HUES48 (cell line): Measurements from ENCODE around the gene R3HCC1L.

Source experiments
- H3K27ac ChIP-seq: one replicate; pipeline ENCODE4 v1.7.0; 2013; ENCODE audit warnings: low read depth, low read length, inconsistent platforms
- H3K27me3 ChIP-seq: 2 replicates; pipeline ENCODE4 v1.6.1; 2013; ENCODE audit warnings: mild to moderate bottlenecking, low read length; ENCODE audit not compliant: control insufficient read depth, insufficient read depth
- H3K36me3 ChIP-seq: 2 replicates; pipeline ENCODE4 v1.6.1; 2013; ENCODE audit warnings: low read length; ENCODE audit not compliant: control insufficient read depth, insufficient read depth
- H3K4me1 ChIP-seq: 2 replicates; pipeline ENCODE4 v1.6.1; 2013; ENCODE audit warnings: mild to moderate bottlenecking, low read length; ENCODE audit not compliant: control insufficient read depth, insufficient read depth
- H3K4me3 ChIP-seq: 2 replicates; pipeline ENCODE4 v1.5.1; 2013; ENCODE audit warnings: mild to moderate bottlenecking, low read depth, low read length
- H3K9ac ChIP-seq: 2 replicates; pipeline ENCODE4 v1.6.1; 2013; ENCODE audit warnings: mild to moderate bottlenecking, low read depth, low read length, moderate library complexity
- H3K9me3 ChIP-seq: 2 replicates; pipeline ENCODE4 v1.6.1; 2013; ENCODE audit warnings: low read length; ENCODE audit not compliant: control insufficient read depth, insufficient read depth

R3HCC1L gene

GRCh38 chr10:98134431-98135221 is at the start of gene R3HCC1L:
R3HCC1L (plus strand) TSS chr10:98134657; CDS start chr10:98208115, 73,458 bp downstream.
- Histone ChIP-seq H3K9me3 (no peaks in the 10 kb centered on the region), H3K36me3 (no peaks in the 10 kb centered on the region), H3K9ac (peak within 1 kb of the TSS; percentile 73), H3K27ac (peak within 1 kb of the TSS; percentile 93), H3K27me3 (no peaks in the 10 kb centered on the region), H3K4me1 (no peaks in the 10 kb centered on the region), H3K4me3 (peak within 1 kb of the TSS; percentile 89)

GRCh38 chr10:98085238-98085637 is 49.2 kb upstream of the R3HCC1L start:
- no peaks in the 10 kb centered on the region for H3K4me1 ChIP-seq
- no peak overlapping the region for H3K27ac ChIP-seq
- H3K4me3 ChIP-seq, result no peak overlapping the region
- no peaks in the 10 kb centered on the region for H3K9me3 ChIP-seq
- no peaks in the 10 kb centered on the region for H3K36me3 ChIP-seq
- no peak overlapping the region for H3K9ac ChIP-seq
- no peaks in the 10 kb centered on the region for H3K27me3 ChIP-seq

- Histone ChIP-seq H3K4me3 (no peak overlapping the region), H3K9me3 (no peaks in the 10 kb centered on the region), H3K27ac (no peak overlapping the region), H3K9ac (no peak overlapping the region), H3K4me1 (no peaks in the 10 kb centered on the region), H3K27me3 (no peaks in the 10 kb centered on the region), H3K36me3 (no peaks in the 10 kb centered on the region)
Measured at GRCh38 chr10:98086837-98087708, 47.4 kb upstream of the R3HCC1L start.

GRCh38 chr10:98088186-98088971 is 46.1 kb upstream of the R3HCC1L start:
- Histone ChIP-seq H3K36me3 (no peaks in the 10 kb centered on the region), H3K27me3 (no peaks in the 10 kb centered on the region), H3K27ac (no peak overlapping the region), H3K9ac (no peak overlapping the region), H3K4me3 (no peak overlapping the region), H3K4me1 (no peaks in the 10 kb centered on the region), H3K9me3 (no peaks in the 10 kb centered on the region)

- Histone ChIP-seq H3K36me3 (no peaks in the 10 kb centered on the region), H3K9ac (no peak overlapping the region), H3K27ac (no peak overlapping the region), H3K9me3 (no peaks in the 10 kb centered on the region), H3K27me3 (no peaks in the 10 kb centered on the region), H3K4me3 (no peak overlapping the region), H3K4me1 (no peaks in the 10 kb centered on the region)
Measured at GRCh38 chr10:98090822-98091221, 43.6 kb upstream of the R3HCC1L start.

GRCh38 chr10:98096316-98096715 is 38.1 kb upstream of the R3HCC1L start:
- Histone ChIP-seq H3K27me3 (no peaks in the 10 kb centered on the region), H3K4me3 (no peak overlapping the region), H3K9me3 (no peaks in the 10 kb centered on the region), H3K36me3 (no peaks in the 10 kb centered on the region), H3K4me1 (peaks cover 10% of the 10 kb centered on the region; the same call in 1 of the 2 replicates), H3K9ac (no peak overlapping the region), H3K27ac (no peak overlapping the region)

GRCh38 chr10:98096731-98097130 is 37.7 kb upstream of the R3HCC1L start:
- no peak overlapping the region for H3K4me3 ChIP-seq
- peaks cover 10% of the 10 kb centered on the region; the same call in 1 of the 2 replicates for H3K4me1 ChIP-seq
- no peak overlapping the region for H3K9ac ChIP-seq
- H3K27me3 ChIP-seq, result no peaks in the 10 kb centered on the region
- H3K27ac ChIP-seq, result no peak overlapping the region
- no peaks in the 10 kb centered on the region for H3K9me3 ChIP-seq
- H3K36me3 ChIP-seq, result no peaks in the 10 kb centered on the region

- H3K9ac ChIP-seq, result no peak overlapping the region
- H3K27ac ChIP-seq, result no peak overlapping the region
- H3K4me3 ChIP-seq, result no peak overlapping the region
- H3K9me3 ChIP-seq, result no peaks in the 10 kb centered on the region
- H3K4me1 ChIP-seq, result peaks cover 10% of the 10 kb centered on the region; the same call in 1 of the 2 replicates
- no peaks in the 10 kb centered on the region for H3K36me3 ChIP-seq
- no peaks in the 10 kb centered on the region for H3K27me3 ChIP-seq
Measured at GRCh38 chr10:98097175-98097574, 37.3 kb upstream of the R3HCC1L start.

GRCh38 chr10:98097616-98098015 is 36.8 kb upstream of the R3HCC1L start:
- Histone ChIP-seq H3K4me1 (peaks cover 10% of the 10 kb centered on the region; the same call in 1 of the 2 replicates), H3K36me3 (no peaks in the 10 kb centered on the region), H3K9ac (no peak overlapping the region), H3K9me3 (no peaks in the 10 kb centered on the region), H3K27ac (no peak overlapping the region), H3K27me3 (no peaks in the 10 kb centered on the region), H3K4me3 (no peak overlapping the region)

GRCh38 chr10:98098247-98098646 is 36.2 kb upstream of the R3HCC1L start:
- Histone ChIP-seq H3K36me3 (no peaks in the 10 kb centered on the region), H3K4me1 (peaks cover 10% of the 10 kb centered on the region; the same call in 1 of the 2 replicates), H3K27me3 (no peaks in the 10 kb centered on the region), H3K9ac (no peak overlapping the region), H3K9me3 (no peaks in the 10 kb centered on the region), H3K27ac (no peak overlapping the region), H3K4me3 (no peak overlapping the region)
